GM19023 (cell line): ENCODE results near the gene LTA.

Experiments used
- ATAC-seq: cut with Tn5 transposase; IDR thresholded peaks from one replicate; pipeline ENCODE4 v1.9.1; 2021; ENCODE audit warnings: mild to moderate bottlenecking, moderate library complexity; ENCODE audit not compliant: unreplicated experiment

LTA gene

DNA sequence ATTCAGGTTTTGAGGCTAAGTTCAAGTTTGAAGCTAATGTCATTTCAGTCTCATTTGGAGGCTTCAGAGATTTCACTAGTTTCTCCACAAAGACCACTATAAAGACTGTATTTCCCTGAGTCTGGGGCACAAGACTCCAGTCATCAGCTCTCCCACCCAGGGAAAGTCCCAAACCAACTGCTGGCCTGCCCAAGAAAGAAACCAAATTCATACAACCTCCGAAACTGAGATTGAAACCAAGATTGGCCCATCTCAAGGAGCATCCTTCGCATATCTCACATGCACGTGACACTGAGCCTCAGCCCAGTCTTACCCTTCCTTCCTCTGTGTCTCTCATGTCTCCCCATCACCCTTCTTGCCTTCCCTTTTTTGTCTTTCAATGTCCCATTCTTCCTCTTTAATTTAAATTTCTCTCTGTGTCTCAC is 3.5 kb upstream of the LTA start:
- ATAC-seq, result peak; percentile 58

DNA sequence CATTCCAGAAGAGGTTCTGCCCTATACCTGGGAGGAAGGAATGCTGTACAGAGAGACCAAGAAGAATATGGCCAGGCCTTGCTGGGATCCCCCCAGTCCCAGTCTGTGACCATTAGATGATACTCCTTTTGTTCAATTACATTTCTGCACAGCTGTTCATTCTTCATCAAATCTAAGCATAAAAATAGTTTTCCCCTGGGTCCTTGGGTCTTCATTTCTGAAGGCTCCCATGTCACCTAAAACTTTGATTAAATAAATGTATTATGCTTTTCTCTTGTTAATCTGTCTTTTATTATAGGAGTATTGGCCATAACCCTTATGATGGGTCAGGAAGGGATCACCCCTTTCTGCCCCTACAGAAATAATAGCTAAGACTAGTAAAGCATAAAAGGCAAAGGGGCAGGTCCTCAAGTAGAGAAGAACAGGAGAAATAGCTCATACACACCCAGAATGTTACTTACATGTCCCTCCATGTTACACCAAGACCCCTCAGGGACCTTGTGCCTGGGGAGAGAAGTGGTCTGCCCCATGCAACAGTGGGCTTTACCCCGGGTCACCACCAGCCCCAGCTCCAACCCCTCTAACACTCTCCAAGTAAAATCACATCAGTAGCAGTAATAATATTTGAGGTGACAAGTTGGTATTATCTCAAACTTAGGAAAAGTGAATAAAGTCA is 2.1 kb upstream of the LTA start:
- ATAC-seq, result no peak

DNA sequence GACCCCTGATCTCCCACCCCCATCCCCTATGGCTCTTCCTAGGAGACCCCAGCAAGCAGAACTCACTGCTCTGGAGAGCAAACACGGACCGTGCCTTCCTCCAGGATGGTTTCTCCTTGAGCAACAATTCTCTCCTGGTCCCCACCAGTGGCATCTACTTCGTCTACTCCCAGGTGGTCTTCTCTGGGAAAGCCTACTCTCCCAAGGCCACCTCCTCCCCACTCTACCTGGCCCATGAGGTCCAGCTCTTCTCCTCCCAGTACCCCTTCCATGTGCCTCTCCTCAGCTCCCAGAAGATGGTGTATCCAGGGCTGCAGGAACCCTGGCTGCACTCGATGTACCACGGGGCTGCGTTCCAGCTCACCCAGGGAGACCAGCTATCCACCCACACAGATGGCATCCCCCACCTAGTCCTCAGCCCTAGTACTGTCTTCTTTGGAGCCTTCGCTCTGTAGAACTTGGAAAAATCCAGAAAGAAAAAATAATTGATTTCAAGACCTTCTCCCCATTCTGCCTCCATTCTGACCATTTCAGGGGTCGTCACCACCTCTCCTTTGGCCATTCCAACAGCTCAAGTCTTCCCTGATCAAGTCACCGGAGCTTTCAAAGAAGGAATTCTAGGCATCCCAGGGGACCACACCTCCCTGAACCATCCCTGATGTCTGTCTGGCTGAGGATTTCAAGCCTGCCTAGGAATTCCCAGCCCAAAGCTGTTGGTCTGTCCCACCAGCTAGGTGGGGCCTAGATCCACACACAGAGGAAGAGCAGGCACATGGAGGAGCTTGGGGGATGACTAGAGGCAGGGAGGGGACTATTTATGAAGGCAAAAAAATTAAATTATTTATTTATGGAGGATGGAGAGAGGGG is 1.4 kb downstream of the LTA start:
- no peak for ATAC-seq

GRCh38 chr6:31574106-31575061 is 2.3 kb downstream of the LTA start:
- ATAC-seq, result no peak

- no peak for ATAC-seq
Measured at GRCh38 chr6:31575335-31575901, 3.3 kb downstream of the LTA start, which contains the start of gene TNF. TSS of gene TNF (plus strand) at chr6:31575565. CDS start at chr6:31575742, 177 bp downstream.

- ATAC-seq, result no peak
Measured at GRCh38 chr6:31575952-31576685, 4.0 kb downstream of the LTA start.

DNA sequence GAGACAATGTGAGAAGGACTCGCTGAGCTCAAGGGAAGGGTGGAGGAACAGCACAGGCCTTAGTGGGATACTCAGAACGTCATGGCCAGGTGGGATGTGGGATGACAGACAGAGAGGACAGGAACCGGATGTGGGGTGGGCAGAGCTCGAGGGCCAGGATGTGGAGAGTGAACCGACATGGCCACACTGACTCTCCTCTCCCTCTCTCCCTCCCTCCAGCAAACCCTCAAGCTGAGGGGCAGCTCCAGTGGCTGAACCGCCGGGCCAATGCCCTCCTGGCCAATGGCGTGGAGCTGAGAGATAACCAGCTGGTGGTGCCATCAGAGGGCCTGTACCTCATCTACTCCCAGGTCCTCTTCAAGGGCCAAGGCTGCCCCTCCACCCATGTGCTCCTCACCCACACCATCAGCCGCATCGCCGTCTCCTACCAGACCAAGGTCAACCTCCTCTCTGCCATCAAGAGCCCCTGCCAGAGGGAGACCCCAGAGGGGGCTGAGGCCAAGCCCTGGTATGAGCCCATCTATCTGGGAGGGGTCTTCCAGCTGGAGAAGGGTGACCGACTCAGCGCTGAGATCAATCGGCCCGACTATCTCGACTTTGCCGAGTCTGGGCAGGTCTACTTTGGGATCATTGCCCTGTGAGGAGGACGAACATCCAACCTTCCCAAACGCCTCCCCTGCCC is 4.9 kb downstream of the LTA start:
- ATAC-seq, result no peak

DNA sequence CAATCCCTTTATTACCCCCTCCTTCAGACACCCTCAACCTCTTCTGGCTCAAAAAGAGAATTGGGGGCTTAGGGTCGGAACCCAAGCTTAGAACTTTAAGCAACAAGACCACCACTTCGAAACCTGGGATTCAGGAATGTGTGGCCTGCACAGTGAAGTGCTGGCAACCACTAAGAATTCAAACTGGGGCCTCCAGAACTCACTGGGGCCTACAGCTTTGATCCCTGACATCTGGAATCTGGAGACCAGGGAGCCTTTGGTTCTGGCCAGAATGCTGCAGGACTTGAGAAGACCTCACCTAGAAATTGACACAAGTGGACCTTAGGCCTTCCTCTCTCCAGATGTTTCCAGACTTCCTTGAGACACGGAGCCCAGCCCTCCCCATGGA is 5.5 kb downstream of the LTA start:
- ATAC-seq, result no peak

GRCh38 chr6:31578184-31579118 is 6.4 kb downstream of the LTA start:
- ATAC-seq, result no peak

- ATAC-seq, result no peak
Measured at GRCh38 chr6:31579119-31579505, 7.0 kb downstream of the LTA start.

GRCh38 chr6:31579546-31580437 is 7.7 kb downstream of the LTA start:
- ATAC-seq, result no peak

DNA sequence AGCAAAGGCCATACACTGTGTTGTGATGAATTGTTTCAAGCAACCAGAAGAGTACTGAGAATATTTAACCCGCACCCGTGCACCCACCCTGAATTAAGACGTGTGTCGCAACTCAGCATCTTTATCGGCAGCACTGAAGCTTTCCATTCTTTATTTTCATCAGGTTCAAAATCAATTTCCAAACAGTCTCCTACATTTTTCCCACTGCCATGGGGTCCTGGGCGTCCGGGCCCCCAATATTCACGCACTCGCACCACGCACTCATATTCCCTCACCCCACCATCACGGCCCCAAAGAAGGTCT is 8.3 kb downstream of the LTA start:
- ATAC-seq, result no peak

DNA sequence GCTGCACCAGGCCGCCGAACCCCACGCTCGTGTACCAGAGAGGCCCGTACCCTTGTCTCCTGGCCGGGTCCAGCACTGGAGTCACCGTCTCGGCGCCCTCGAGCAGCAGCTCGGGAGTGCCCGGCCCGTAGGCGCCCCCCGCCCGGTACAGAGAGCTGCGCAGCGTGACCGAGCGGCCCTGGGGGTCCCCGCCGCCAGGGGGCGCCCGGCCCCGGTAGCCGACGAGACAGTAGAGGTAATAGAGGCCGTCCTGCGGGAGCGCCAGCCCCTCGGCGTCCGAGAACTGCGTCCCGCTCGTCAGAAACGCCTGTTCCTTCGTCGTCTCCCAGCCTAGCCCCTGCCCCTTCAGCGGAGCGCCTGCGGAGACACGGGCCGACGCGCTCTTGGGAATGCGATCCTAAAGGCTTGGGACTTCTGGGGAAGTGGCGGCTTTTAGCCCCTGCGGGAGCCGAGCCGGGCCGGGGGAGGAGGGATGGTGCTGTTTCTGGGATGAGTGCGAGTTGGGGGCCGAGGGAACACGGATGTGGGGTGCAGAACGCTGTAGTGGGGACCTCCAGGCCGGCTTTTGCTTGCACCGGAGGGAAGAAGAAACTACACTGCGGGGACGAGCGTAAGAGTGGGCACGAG is 8.8 kb downstream of the LTA start:
- peak; percentile 64 for ATAC-seq

DNA sequence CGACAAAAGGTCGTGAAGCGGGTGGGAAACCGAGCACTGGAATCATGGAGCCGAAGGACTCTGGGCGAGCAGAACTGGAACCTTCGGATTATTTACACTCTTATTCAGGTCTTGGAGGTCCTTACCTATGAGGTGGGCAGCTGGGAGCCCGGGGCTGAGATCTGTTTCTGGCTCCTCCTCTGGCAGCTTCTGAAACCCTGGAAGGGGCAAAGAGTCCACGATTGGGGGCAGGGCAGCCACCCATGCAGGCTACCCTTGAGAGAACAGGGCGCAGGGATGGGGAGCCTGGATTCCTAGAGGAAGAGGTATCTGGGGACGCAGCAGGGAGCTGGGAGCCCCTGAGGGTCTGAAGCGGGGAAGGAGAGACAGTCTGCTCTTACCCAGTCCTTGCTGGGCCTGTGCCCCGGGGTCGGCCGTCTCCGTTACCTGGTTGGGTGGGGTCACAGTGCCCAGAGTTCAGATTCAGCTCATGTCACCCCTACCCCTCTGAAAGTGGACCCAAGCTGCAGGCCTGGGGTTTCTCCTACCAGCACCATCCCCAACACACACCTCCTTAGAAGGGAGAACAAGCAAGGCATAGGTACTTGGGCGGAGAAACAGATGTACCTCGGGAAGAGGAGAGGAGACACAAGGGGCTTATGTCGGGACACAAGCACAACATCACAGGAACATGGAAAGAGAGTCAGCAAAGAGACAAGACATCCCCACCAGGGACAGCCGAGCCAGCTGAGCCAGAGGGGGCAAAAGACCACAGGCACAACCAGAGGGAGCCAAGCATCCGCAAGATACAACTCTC is 9.5 kb downstream of the LTA start:
- no peak for ATAC-seq

GRCh38 chr6:31582230-31582643 is 10.1 kb downstream of the LTA start, which contains the start of gene LTB:
TSS of gene LTB (minus strand) at chr6:31582424. CDS start at chr6:31582417, 7 bp downstream.
- ATAC-seq, result no peak

GRCh38 chr6:31585491-31585890 is 13.4 kb downstream of the LTA start:
- no peak for ATAC-seq
